DMS53 (cell line): Measurements from ENCODE around the gene SFRP2.
A peak's percentile ranks its signal among the peaks of the same experiment; 100 is the strongest.

ENCODE experiments used
- DNase-seq: peaks from one replicate; lab custom pipeline; 2025; lab: John Stamatoyannopoulos, UW

Gene SFRP2

DNA sequence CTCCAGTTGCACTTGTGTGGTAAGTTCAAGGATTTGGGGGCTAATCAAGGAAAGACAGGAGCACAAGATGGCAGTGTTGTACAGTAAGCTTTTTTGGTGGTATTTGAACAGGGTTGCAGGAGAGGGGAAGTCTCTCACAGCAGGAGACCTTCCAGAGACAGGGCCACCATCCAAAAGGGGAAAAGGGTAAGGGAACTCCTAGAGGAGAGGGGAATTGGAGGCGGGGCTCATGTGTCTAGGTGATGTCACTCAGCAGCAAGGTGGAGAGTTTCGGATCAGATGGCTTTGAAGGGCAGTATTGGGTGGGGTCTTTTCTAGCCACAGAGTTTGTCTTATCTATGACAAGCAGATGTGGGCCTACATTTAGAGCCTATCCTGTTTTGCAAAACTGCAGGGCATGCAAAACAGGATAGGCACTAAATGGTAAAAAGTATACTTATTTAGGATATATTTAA, 15.6 kb downstream of the SFRP2 start:
- DNase-seq: no peak

DNA sequence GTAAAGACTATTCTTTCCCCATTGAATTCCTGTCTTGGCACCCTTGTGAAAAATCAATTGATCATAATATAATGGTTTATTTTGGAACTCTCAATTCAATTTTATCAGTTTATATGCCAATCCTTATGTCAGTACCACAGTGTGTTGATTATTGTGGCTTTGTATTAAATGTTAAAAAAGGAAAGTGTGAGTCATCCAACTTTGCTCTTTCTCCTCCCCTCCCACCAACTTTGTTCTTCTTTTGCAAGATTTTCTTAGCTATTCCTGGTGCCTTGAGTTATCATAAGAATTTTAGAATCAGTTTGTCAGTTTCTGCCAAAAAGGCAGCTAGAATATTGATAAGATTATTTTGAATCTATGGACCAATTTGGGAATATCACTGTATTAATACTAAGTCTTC, 17.8 kb downstream of the SFRP2 start:
- DNase-seq: no peak

DNA sequence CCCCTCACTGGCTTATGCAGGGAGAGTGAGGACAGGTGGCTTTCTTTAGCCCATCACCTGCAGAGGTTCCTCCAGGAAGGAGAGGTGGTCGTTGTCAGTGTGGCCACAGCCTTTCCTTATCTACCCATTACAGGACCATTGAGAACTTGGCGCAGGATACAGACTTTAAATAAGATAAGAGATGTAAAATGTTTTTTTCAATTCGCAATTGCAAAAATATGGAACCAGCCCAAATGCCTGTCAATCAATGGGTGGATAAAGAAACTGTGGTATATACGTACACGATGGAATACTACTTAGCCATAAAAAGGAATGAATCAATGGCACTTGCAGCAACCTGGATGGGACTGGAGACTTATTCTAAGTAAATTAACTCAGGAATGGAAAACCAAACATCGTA, 22.1 kb downstream of the SFRP2 start:
- no peak for DNase-seq

DNA sequence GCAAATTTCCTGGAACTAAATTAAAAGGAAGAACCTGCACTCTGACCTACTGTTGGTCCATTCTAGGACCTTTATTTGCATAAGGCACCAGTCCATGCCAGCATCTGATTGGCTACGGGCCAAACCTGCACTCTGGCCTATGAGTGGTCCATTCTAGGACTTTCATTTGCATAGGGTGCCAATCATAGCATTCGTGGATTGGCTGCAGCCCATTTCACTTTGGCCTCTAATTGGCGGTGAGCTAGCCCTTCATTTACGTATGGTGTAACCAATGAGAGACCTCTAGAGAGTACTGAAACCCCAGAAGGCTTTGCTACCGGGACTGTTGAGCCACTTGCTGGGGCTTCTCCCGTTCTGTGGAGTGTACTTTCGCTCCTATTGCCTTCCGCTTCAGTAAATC, 23.0 kb downstream of the SFRP2 start:
- DNase-seq: no peak

DNA sequence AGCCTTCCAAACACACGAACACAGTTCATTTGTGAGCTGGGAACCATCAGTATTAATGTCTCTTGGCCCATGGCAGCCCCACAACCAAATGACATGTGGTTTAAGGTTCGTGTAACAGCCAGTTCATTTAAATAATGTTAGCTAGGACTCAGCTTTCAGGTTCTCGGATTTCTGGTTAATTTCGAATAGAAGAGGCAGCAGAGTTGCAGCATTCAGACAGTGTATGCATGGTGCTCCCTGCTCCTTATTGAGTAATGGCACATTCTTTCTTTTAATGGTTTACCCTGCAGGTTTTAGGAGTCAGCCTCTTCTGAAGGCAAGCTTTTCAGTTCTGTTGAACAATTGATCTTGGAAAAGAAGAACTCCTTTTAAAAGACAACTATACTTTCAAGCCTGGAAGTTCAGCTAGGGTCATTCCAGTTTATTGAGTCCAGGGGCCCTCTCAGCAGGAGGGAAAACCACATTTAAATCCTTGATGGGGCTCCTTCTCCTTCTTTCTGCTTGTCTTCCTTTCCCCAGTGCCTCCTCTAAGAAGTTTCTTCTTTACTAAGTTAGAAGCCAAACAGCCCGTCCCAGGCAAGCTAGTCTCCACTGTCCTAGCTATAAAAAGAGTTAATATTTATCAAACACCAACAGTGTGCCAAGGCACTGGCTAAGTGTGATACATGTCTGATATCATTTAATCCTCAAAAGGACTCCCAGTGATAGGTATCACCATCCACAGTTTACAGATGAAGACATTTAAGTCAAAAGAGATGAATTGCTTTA, 24.1 kb downstream of the SFRP2 start:
- DNase-seq: no peak

DNA sequence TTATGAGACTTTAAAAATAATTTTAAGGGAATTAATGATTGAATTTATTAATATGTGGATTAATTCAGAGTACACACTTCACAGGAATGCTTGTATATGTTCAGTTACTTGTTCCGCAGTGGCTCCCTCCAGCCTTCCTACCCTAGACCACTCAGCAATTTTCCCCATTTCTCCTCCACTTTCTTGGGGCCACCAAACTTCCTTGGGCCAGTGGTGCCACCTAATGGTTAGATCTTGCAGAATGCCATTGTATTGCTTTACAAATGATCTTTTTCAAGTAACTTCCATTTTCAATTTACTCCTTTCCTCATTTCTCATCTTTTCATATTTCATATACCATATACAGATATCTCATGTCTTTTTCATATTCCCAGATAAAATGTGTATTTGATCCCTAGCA, 25.5 kb downstream of the SFRP2 start:
- DNase-seq: peak; percentile 13

DNA sequence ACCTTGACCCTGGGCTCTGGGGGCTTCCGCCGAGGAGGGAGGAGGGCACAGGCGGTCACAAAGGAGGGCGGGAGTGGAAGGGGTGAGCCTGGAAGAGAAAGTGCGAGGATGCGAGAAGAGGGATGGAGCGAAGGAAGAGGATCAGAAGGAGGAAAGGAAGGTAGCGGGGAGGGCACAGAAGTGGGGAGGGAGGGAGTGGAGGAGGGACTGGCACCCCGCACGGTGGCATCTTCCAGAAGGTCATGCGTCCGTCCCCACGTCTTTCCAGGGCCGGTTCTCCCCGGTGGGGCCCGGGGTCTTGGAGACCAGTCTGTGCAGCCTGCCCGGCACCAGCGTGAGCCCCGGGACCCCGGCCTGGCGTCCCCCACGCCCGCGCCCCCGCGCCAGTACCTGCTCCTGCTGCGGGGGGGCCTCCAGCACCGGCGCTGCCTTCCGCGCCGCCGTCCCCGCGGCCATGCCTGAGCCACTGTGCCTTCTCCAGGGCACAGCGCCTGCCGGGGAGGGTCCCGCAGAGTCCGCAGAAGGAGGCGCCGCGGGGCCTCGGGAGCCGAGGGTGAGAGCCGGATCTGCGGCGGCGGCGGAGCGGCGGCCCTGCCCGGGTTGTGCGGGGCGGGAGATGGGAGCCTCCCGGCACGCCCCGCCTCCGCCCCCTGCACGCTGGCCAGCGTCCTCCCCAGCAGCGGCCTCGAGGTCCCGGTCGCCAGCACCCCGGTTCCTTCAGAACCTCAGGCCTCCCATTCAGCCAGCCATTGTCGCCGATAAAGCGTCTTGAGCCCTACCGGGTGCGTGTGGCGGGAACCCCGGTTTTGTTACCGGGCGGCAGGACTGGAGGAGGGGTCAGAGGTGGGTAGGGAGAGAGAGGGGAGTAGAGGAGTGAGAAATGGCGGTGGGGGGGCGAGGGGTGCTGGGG, 29.2 kb downstream of the SFRP2 start, which contains the start of gene RNF175:
Gene RNF175, minus strand, starts transcription at position 618 of the 910 bp plus-strand sequence. Its CDS starts 162 bp downstream, at position 456.
- DNase-seq: peak; percentile 29

DNA sequence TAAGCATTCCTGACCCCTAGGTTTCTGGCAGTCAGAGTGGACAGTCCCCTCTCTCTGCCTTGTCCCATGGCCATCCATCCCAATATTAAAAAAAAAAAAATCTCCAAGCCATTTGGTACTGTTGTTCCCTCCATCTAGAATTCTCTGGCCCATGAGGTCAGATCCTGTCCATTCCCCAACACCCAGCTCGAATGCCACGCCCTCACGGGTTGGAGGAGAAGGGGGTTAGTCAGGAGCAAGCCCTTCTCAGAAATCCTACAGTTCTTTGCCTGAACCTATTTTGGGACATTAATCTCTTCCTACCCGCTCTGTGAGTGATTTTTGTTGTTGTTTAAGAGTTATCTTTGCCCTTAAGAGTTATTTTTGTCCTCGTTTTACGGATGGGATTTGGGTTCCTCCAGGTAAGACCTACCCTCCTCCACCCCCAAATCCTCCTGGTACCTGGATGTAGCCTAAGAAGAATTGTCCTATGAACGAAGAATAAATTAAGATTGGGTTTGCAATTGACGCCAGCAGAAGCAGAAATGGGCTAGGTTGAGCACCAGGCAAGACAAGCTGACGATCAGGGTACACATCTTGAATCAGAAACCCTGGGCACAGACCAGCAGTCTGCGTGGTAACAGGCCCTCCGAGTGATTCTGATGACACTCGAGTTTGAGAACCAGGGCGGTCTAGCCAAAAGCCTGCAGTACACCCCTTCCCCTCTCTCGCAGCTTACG, 30.0 kb downstream of the SFRP2 start:
- DNase-seq: no peak

DNA sequence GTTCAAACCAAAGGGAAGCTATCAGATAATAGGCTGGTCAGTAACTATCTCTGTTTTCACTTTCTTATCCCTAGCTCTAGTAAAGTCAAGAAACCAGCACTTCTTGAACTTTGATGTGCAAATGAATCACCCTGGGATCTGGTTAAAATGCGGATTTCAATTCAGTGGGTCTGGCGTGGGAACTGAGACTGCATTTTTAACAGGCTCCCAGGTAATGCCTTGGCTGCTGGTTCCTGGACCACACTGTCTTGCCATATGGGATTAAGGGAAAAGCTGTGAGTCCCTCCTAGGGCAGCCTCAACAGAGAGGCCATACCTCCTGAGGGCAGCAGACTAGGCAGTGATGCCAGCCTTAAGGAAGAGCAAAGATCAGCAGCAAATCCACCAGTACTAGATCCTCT, 30.7 kb downstream of the SFRP2 start:
- no peak for DNase-seq

DNA sequence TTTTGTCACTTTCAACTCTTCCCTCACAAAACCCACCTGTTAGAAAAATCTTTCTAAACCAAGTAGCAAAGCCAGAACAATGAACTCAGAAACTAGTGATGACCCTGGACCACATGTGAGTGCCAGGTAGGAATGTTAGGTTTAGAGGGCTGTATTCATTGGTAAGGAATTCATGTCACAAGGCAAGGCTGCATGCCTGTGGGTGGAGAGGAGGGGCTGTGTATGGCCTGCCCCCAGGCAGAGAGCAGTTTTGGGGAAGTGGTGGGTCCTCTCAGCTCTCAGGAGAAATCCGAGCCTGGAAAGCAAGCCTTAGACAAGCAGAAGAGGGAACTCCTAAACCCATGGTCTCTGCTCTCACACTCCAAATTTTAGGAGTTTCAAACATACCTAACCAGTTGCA, 31.5 kb downstream of the SFRP2 start:
- DNase-seq: no peak

DNA sequence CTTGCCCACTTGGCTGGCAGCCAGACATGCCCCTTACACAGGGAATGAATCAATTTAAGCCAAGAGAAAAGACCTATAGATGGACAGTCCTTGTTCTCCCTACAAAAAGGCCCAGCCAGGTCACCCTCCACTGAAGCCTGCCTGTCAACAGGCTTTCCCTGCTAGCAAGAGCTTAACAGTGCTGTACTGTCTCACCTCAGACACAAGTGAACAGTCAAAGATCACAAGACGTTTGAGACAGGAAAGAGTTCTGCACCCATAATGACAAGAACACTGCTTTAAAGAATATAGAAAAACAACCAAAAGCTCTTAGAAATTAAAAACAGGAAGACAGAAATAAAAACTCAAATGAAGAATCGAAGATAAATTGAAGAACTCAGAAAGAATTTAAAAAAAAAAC, 33.7 kb downstream of the SFRP2 start:
- DNase-seq: no peak

DNA sequence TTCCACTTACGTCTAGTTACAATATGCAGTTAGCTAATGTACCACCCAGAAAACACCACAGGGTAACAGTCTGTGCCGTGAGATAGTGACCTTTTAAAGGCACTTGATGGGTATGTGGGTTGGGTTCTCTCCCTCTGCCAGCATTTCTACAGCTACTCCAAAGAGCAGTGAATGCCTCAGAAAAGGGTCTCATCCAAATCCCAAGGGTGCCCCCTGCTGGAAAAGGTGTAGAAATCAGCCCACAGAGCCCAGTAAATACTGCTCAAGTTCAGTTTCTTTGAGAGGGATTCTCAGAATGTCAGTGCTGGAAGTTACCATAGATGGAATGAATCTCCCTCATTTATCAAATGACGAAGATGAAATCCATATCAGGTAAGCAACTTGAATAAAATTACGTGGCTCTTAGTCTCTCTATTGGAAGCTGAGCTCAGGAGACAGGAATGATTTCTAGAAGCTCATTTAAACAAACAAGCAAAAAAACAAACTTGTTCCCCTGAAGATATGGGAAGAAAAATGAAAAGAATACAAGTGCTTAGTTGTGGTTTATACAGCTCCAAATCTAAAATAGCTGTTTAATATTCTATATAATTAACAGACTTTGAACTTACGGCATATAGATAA, 38.6 kb downstream of the SFRP2 start:
- DNase-seq: peak; percentile 82

DNA sequence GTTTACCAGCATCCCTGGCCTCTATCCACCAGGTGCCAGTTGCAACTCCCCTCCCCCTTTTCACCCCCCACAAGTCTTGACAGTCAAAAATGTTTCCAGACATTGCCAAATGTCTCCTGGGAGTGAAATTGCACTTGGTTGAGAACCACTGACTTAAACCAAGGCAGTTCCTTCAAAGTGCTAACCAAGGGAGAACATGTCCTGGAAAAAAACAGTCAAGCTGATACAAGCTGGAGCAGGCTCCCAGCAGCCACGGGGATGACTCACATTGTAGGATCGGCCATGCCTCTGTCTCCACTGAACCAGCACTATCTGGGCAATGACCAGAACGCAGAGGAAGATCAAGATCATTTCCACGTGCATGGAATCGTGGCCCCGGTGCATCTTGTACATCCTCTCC, 40.5 kb downstream of the SFRP2 start:
- peak; percentile 10 for DNase-seq

DNA sequence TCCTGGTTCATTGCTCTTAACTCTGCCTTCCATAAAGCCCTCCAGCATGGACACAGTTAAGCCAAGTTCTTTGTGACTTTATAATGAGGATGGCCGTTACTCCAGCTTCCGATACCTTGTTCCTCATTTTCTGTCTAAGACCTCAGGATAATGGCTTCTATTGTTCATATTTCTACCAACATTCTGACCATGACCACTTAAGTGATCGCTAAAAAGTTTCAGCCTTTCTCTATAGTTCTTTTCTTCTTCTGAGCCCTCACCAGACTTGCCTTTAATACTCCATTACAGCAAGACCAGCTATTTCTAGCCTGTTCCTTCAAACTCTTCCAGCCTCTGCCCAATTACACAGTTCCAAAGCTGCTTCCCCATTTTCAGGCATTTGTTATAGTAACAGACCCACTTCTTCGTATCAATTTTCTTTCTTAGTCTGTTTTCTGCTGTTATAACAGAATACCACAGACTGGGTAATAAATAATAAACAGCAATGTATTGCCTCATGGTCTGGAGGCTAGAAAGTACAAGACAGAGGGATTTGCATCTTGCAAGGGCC, 41.4 kb downstream of the SFRP2 start:
- DNase-seq: no peak

DNA sequence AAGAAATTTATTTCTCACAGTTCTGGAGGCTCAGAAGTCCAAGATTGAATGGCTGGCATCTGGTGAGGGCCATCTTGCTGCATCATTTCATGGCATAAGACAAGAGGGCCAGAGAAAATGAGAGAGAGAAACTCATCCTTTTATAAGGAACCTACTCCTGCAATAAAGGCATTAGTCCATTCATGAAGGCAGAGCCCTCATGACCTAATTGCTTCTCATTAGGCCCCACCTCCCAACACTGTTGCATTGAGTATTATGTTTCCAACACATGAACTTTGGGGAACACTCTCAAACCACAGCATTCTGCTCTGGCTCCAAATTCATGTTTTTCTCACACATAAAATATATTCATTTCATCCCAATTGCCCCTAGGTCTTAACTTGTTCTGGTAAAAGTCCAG, 43.2 kb downstream of the SFRP2 start:
- DNase-seq: no peak

DNA sequence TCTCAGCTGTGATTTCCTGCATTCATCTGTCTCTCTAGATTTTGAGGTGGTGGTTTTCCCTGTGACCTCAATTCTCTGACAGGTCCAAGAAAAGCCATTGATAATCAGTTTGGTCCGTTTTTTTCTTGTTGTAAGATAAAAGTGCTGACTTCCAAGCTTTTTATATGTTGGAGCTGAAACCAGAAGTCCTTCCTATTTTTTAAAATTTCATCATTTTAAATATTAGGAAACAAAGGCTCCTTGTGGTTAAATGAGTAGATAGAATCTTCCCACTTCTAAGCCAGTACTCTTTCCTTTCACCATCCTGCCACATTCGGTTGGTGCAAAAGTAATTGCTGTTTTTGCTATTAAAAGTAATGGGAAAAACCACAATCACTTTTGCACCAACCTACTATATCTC, 47.3 kb downstream of the SFRP2 start:
- no peak for DNase-seq

DNA sequence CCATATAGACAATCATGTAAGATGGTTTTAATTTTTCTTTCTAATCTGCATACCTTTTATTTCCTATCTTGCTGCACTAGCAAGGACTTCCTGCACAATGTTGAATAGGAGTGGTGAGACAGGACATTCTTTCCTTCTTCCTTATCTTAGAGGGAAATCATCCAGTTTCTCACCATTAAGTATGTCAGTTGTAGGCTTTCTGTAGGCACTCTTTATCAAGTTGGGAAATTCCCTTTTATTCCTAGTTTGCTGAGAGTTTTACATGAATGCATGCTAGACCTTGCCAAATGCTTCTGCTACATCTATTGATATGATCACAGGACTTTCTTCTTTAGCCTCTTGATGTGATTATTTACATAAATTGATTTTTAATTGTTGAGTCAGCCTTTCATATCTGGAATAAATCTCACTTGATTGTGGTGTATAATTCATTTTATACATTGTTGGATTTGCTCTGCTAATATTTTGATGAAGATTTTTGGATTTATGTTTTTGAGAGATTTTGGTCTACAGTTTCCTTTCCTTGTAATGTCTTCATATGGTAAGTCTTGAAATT, 52.9 kb downstream of the SFRP2 start:
- DNase-seq: no peak

DNA sequence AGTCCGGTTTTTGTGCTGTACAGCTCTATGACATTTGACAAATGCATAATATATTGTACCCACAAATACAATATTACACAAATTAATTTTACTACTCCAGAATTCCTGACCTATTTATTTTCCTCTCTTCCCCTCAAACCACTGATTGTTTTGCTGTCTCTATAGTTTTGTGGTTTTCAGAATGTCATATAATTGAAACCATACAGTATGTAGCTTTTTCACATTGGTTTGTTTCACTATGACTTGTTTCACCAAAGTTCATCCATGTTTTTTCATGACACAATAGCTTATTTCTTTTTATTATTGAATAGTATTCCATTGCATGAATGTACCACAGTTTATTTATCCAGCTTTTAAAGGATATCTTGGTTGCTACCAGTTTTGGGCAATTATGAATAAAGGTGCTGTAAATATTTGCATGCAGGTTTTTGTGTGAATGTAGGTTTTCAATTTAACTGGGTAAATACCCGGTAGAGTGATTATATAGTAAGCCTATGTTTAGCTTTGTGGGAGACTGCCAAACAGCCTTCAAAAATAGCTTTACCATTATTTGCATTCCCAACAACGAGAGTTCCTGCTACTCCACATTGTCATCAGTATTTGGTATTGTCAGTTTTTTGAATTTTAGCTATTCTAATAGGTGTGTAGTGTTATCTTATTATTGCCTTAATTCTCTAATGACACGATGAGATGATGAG, 55.0 kb downstream of the SFRP2 start:
- DNase-seq: no peak

DNA sequence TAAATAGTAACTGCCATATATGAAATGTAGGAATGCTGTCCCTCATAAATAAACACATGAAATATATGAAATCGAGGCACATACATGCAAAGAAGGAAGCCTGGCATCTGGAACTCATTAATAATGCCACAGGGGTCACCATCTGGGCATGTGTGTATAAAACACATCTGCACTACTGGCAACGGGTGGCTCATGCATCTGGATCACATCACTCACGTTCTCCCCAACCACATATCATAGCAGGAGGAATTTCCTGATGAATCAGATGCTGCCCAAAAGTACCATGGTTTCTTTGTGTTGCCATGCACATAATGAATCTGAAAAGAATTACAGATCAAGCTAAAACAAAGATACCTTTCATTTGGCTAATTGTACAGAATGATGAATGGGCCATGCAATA, 57.6 kb downstream of the SFRP2 start:
- DNase-seq: no peak
